Activated CD4-positive, alpha-beta T cell treated with anti-CD3 and anti-CD28 coated beads, Interleukin-2, amount 50 U/mL, for 4 hours (primary cell): ENCODE measurements around the gene PACSIN2.
"Not testable (repeated sequence)": the region's sequence is repeated elsewhere in the genome, so short reads cannot be mapped to it uniquely, and the experiment has no call there.

ENCODE experiments used
- DNase-seq, 2 experiments: peaks; one replicate each; pipeline ENCODE4 v3.0.0-alpha.2; 2020

PACSIN2 gene

DNA sequence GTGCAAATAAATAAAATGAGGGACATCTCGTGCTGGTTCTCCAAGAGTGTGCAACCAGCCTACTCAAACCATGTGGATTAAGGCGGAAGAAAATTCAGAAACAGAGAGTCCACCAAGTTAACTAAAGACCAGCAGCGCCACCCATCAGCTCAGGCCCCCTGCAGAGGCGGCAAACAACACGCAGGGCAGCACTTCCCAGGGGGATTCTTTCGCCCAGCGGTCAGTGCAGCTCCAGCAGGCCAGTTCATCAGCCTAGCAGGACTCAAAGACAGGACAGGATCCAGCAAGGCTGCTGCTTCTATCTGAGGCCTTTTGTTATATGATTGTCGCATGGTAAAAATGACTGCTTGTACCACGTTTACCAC lies 51.7 kb downstream of the PACSIN2 start:
- no peak for DNase-seq

DNA sequence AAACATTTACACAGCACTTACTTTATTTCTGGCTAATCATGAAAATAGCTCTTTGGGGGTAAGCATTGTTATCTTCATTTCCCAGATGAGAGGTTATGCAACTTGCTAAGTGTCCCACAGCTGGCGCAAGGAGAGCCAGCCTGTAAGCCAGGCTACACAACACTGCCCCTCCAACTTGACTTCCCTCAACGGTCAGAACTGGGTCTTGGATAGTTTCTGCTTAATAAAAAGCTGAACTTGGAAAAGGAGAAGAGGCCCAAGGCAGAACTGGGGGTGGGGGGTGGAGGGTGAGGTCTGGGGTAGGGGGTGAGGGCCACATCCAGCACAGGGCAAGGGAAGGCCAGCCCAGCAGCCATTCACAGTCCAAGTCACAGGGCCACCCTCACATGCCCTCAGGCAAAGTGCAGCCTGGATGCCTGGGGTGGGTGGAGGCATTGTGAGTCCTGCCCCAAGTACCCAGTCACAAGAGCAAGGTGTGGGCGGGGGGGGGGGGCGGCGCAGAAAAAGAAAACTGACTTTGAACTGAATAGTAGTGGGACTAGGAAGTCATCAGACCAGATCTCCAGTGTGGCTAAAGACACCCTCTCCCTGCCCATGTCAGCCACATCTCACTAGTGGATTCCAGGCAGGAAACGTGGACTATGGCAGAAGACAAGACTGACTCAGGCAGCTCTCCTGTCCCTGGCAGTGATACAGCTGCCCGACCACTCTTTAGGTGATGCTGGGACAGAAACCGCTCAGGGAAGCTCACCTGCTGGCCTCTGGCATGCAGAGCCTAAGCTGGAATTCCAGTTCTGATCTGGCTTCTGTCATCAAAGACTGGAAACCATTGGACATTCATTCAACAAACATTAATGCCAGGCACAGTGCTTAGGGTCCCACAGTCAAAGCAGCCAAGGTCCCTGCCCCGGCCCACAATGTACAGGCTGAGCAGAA lies 52.4 kb downstream of the PACSIN2 start:
- no peak for DNase-seq

DNA sequence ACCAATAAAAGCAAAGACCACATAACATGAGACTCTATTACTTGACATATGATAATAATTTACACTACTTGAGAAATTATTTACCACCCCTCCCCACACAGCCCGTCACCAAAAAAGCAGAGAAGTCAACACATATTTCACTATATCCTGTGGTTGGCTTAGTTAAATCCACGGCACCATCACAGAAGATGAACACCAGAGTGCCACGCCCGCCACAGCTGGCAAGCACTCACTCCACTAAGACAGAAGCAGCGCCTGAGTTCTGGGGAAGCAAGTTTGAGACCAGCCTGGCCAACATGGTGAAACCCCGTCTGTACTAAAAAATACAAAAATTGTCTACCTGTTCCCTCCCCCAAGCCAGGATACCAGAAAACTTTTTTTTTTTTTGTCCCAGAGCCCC lies 53.1 kb downstream of the PACSIN2 start:
- no peak for DNase-seq

DNA sequence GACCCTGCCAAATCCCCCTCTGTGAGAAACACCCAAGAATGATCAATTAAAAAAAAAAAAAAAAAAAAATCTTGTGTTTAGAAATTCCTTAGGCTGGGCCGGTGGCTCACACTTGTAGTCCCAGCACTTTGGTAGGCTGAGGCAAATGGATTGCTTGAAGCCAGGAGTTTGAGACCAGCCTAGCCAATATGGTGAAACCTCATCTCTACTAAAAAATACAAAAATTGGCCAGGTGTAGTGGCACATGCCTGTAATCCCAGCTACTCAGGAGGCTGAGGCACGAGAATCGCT lies 53.6 kb downstream of the PACSIN2 start:
- not testable (repeated sequence) for DNase-seq

DNA sequence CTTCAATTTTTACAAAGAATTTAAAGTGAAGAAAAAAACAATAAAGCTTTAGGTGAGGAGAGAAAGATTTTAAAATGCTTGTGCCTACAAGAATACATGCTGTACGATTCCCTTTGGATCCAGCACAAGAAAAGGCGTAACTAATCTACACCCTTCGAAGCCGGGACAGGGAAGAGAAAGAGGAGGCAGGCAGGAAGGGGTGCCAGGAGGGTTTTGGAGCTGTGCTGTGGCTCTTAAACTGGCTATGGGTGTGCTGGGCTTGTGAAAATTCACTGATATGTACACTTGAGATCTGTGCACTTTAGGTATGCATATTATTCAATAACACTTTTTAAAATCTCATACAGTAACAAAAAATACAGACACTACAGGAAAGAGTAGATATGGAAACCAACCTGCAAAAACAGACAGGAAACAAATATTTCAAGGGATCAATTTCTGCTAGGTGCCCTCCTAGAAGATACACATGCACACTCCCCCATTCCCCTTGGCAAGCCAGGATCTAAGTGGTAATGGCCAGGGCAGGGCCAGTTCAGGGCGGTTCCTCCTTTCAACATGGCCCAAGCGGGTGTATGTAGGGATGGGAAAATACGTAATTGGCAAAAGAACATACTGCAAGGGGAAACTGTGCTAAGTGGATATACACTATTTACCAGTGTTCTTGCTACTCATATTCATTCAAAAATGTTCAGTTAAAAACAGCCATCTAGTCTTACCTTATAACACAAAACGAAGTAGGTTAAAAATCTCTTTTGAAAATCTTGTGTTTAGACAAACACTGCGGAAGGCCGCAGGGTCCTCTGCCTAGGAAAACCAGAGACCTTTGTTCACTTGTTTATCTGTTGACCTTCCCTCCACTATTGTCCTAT lies 54.2 kb downstream of the PACSIN2 start:
- no peak for DNase-seq

DNA sequence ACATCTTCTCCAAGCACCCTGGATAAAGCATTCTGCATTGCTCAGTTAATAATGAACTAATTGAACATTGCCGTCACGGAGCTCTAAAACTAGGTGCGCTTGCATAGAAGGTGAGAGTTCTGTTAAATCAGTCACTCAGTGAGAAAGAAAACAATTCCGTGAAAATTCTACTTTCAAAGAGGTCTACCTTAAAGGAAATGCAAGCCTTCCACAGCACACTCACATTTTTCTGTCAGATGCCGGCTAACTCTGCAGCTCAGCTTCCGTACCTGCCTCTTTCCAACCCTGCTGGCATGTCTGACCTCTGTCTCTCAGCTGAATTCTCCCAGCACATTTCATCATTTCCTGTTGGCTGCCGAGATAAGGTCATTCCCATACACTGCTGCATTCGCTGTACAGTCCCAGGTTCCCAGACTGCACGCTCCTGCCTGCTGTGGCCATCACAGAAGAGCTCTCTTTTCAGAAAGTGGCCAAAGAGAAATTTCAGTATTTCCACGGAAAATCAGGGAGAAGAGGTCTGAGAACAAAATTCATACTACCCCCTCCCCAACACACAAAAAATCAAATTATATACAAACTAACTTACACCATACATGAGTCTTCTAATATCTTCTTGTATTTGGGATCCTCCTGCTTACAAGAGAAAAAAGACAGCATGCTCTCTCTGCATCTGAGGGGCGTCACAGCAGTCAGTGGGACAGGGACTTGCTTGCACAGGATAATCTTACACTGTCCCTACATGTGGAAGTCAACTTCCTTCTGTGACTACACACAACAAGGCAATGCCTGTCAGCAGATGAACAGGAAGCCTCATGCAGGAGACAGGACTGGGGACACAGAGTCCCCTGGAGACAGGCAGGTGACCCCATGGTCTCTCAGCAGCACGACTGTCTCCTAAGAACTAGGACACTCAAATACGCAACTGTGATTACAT lies 55.1 kb downstream of the PACSIN2 start:
- DNase-seq = no peak

DNA sequence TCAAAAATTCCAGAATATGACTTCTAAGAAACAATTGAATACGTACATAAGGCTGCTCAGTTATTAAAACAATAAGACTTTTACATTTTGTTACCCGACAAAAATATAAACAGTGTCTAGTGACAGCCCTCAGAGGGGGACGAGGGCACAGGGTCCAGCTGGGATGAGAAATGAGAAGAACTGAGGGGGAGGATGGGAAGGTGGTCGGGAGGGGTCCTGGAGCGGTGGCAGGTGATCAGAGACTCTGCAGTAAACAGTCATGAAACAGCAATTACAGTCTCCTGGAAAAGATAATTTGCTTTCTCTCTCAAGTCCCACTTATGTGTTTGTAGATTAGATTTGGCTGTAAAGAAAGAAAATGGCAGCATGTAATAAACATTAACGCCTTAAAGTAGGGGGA lies 56.0 kb downstream of the PACSIN2 start:
- DNase-seq = no peak

DNA sequence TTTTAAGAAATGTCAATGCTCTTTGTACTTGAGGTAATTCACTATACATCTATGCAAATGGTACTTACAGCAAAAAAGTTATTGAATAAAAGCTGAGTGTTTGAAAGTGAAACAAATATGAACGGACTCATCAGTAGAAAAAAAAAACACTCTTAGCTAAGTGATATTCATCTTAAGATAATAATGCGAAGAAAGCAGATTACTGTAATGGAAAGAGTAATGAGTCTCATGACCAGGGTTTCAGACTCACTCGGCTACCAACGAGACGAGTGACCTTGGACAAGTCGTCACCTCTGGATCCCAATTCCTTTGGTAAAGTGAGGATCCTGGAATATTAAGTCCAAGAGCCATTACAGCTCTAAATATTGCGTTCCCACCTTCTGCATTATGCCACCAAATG lies 57.0 kb downstream of the PACSIN2 start:
- DNase-seq = no peak

DNA sequence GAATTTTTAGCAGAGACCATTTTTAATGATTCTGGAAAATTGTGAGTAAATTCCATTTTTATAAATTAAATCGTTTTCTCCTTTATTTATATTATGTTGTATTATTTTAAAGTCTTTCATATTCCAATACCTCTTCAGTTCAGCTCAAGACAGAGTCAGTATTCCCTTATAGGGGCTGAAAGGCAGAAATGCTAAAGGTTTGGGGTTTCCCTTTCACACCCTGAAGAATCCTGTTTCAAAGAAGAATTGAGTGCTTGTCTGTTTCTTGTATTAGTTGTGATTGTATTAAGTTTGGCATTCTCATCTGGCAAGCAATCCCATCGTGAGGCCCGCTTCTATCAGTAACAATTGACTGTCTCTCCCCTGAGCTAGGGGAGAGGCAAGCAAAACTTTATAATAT lies 57.4 kb downstream of the PACSIN2 start:
- DNase-seq = no peak

DNA sequence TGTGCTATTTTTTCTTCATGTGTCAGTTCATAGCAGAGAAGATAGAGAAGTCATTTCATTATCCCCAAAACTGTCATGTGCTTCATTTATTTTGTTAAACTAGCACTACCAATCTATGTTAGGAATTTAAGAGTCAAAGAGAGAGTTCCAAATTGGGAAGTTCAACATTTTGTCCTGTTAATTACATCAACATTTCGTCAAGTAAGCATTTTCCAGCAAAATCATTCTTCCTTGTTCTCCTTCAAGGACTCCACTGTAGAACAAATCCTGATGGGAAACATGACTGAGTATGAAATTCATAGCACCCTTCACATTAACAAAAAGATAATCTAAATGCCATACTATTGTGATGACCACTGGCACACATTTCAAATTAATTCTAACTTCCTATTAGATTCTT lies 59.1 kb downstream of the PACSIN2 start:
- DNase-seq = no peak

DNA sequence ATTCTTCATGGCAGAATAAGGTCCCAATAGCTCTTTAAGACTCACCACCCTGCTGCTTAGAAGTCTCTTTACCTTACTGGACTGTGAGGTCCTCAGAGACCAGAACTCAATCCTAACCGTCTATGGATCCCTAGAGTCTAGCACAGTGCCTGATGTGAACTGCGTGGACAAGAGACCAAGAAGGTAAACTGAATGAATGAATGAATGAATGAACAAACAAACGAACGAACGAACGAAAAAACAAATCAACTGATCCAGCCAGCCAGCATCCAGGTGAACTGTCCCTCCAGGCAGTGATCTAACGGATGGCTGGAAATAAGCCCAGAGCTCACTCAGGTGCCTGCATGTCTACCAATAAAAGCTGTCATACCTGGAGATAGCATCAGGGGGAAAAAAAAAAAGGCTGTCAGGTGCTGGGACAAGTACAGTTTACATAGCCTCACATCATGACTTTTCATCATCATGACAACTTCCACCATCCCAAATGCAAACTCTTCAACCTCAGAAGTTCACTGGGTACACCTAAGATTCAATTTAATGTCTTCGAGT lies 59.8 kb downstream of the PACSIN2 start:
- DNase-seq = no peak

DNA sequence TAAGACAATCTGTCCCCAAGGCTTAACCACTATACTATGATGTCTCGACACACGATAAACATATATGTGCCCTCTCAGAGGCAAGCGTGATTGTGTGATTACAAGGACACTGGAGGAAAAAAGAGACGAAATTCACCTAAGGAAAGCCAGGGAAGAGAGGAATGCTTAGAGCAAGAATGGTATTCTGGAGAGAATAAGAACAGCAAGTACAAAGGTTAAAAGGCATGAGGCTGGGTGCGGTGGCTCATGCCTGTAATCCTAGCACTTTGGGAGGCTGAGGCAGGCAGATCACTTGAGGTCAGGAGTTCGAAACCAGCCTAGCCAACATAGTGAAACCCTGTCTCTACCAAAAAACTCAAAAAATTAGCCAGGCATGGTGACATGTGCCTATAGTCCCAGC lies 61.2 kb downstream of the PACSIN2 start:
- not testable (repeated sequence) for DNase-seq

DNA sequence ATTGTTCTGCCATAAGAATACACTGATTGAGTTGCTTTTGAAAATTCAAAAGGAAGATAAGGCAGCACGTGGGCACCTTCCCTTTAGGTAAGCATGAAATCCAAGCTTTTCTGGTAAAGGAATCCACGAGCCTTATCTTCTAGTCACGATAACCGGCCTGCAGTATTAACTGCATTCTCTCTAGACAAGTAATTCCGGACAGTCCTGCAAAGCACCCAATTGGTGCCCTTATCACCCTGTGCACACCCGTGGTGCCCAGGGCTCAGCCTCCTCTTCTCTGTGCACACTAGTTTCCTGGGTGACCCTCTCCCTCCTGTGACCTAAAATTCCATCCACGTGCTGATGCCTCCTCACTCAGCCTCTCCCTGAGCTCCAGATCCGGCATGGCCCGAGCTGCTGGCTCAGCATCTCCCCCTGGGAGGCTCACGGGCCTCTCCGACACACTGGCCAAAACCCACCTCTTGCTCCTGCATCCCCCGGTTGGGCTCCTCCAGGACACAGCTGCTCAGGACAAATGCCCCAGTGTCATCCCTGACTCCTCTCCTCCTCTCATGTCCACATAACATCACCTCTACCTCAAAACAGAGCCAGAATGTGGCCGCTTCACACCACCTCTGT lies 63.7 kb downstream of the PACSIN2 start:
- no peak for DNase-seq

DNA sequence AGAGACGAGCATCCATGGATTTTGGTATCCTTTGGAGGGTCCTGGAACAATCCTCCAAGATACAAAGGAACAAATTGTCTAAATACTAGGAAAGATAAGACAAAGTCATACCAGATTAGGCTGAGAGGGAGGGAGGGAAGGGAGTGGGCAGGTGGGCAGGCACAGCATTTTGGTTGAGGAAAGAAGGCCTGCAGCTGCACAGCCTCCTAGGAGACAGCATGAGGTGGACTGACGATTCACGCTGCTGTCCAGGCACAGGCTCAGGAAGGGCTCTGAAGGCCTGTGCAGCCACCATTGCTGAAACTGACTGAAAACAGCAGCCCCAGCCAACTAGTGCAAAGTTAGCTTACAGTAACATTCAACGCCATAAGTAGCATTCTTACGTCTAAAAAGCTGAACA lies 64.7 kb downstream of the PACSIN2 start:
- no peak for DNase-seq

DNA sequence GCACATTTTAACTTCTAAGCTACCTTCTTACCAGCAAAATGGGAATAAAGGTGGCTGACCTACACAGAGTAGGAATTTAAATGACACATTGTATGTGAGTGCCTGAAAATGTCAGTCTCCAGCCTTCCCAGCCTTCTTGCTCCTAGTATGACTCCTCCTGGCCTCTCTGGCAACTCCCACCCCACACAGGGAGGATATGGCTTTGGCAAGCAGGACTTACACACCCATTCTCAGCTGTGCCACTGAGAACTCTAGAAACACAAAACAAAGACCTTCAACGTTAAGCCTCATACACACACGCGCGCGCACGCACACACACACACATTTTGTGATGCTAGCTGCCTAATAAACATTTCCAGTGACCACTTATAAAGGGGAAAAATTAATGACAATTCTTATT lies 65.8 kb downstream of the PACSIN2 start:
- no peak for DNase-seq

DNA sequence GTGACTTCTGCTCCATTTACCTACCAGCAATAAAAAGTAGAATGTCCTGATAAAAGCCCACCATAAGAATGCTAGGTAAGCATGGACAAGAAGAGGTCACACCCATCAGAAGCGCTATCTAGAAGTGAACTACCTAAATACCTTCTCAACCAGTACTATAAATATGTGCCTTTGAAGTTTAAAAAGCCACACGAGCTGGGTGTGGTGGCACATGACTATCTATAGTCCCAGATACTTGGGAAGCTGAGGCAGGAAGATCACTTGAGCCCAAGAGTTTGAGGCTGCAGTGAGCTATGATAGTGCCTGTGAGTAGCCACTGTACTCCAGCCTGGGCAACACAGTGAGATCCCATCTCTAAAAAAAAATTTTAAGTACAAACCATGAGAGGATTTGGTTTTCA lies 66.7 kb downstream of the PACSIN2 start:
- no peak for DNase-seq

DNA sequence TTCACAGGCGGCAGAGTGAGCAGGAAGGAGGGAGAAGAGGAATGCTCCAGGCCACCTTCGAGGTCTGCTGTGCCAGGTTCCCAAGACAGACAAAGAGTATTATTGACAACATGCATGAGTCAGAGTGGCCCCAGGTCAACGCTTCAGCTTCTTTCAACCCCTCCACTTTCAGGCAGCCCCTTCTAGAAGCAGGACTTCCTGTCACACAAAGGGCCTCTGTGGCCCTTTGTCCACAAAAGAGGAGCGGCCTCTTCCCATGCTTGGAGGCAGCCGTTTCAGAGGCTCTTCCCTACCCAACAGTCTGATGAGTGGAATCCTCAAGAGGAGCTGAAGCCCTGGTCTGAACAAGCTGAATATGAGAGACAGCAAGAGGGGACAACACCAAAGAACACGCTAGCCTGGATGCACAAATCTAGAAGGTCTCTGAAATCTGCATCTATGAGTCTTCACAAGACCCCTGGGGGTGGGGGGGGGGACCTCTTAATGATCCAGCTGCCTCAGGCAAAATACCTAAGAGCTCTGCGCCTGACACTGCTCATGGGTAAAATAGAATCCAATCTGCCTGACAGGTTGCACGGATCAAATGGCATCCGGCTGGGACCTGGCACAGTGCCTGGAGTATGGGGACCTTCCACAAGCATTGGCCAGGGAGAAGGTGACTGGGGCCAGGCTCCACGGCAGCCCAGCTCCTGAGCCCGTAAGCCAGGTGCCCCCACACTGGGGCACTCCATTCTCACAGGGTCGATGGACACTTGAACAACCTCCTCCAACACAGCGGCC lies 67.5 kb downstream of the PACSIN2 start:
- DNase-seq = no peak

DNA sequence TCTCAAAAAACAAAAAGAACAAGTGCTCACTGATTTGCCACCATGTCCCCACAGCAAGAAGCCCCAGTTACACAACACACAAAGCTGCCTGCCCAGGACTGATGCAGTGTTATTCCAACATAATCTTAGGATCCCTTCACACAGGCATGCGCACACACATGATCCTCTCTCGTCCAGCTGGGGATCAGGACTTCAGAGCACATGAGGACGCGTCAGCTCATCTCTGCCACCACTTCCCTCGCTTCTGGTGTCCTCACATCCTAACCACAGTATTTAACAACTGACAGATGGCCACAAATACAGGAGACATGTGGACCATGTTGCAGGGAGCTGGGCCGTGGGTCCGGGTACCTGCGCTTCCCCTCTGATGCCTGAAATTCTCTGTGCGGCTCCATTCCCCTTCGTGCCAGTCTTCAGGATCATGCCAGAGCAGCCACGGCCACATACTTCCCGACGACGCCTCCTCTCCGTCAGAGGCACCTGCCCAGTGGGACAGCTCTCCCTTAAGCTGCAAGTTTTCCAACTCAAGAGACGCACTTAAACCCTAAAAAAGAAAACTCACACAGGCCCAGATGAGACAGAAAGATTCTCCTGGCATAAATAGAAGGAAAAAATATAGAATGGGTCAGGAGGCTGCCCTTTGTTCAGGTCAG lies 68.3 kb downstream of the PACSIN2 start:
- DNase-seq = no peak

DNA sequence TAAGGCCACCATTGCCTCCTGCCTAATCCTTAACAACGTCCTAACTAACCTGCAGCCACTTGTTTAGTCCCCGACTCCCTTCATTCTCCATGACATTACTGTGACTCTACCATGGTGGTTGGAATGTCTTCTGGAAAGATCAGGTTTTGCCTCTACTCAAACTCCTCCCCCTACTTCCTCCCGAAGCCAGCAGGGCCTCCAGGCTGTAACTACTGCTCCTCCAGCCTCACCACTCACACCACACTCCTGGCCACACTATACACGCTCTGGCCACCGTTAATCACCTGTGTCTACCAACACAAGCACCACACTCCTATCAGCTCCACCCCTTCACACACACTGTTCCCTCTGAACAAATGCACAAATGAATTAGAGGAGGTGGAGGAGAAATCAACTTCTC lies 69.2 kb downstream of the PACSIN2 start:
- DNase-seq = no peak

DNA sequence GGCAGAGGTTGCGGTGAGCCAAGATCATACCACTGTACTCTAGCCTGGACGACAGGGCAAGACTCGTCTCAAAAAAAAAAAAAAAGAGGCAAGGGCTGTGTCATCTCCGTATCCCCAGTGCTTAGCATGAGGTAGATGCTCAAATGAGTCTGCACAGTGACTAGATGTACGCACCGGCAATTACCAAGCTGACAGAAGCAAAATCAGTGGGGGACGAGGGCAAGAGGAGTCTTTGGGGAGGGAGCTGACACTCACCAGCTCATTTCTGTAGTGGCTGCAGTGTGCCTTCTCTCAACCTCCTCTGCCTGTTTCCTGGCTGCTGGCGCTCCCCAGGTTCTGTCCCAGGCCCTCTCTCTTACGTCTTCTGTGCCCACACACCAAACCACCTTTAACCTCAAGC lies 69.9 kb downstream of the PACSIN2 start:
- no peak for DNase-seq

DNA sequence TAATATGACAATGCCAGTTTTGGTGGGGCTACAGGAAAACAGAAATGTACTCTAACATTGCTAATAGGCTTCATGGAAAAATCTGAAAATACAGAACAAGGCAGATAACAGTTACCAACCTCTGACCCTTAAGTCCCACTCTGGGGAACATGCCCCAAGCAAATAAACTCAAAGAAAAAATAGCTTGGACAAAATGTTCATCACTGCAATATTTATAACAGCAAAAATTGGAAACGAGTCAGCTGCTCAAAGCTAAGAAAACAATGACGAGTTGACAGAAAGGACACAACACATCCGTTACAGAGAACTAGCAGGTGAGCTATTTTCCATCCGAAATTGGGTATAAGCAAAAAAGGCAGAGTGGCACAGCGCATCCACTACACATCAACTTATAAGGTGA lies 70.5 kb downstream of the PACSIN2 start:
- no peak for DNase-seq
